Mucosa of descending colon (tissue), 3 donors: ENCODE measurements around the gene NAA40. TPM values are rescaled to one million over a fixed set of nuclear protein-coding genes. Genes with fewer than 3 reads are reported as not detected.

Experiments
- ATAC-seq: fragments of 200-7000 bp; cut with Tn5 transposase; one replicate; pipeline ENCODE4 v1.9.1; 2020; ENCODE audit warnings: mild to moderate bottlenecking, moderate library complexity
- DNase-seq, 3 donors: peaks; one replicate each; pipeline ENCODE4 v3.0.0-alpha.2; 2020
- H3K36me3 ChIP-seq: fragments of 200-600 bp; one replicate; pipeline ENCODE4 v1.8.0; 2021; ENCODE audit warnings: low read depth, mild to moderate bottlenecking
- H3K4me1 ChIP-seq: fragments of 200-600 bp; one replicate; pipeline ENCODE4 v1.8.0; 2021; ENCODE audit warnings: low read depth, mild to moderate bottlenecking
- H3K4me3 ChIP-seq: fragments of 200-600 bp; one replicate; pipeline ENCODE4 v1.8.0; 2021; ENCODE audit warnings: mild to moderate bottlenecking
- H3K9me3 ChIP-seq: fragments of 200-600 bp; one replicate; pipeline ENCODE4 v1.8.0; 2021; ENCODE audit warnings: mild to moderate bottlenecking
- CTCF ChIP-seq: fragments of 200-600 bp; IDR thresholded peaks from one replicate; pipeline ENCODE4 v1.8.0; 2022; ENCODE audit warnings: antibody characterized with exemption, mild to moderate bottlenecking
- intact Hi-C, 2 donors: fragments of 100-400 bp; cut with DNase I in 1 of 2; cut with micrococcal nuclease in 1 of 2; formaldehyde crosslinking; loops; one replicate each; pipeline versions ENCODE4 v1.11.0 to v1.11.1; 2022; cut with DNase I, micrococcal nuclease
- total RNA-seq, 3 donors: library from RNA; stranded (reverse); fragmentation: NEBNext Ultra II Directional in 2 of 3; extraction: Animal tissue kit (Norgen Biotek cat#: 25700) in 2 of 3; gene quantifications; one replicate each; pipeline versions ENCODE4 v1.2.1 to v1.2.4, GENCODE V29; 2021 to 2023
- donor health status: DM: no; HTN: no; CAD: no; lungs with moderate emphysema.
- donor health status: DM: no; HTN: no; CAD: no.
- donor health status: DM: no; HTN: yes; CAD: no.

NAA40 gene
- total RNA-seq, 3 donors from 2014 or later, result 18.7 to 43.6 (median 23.4) TPM

- DNase-seq (peak; percentile 58 to 84 (median 74)), ATAC-seq (peak; percentile 63)
- no peak for TF ChIP-seq CTCF
- intact Hi-C loops, result no loop called here
- peaks cover 19% of the 10 kb centered on the region for H3K4me1 ChIP-seq
- peak overlapping the region; percentile 94 for H3K4me3 ChIP-seq
- no peaks in the 10 kb centered on the region for H3K9me3 ChIP-seq
- H3K36me3 ChIP-seq, result no peaks in the 10 kb centered on the region
These were observed 47.0 kb downstream of the NAA40 start for GRCh38 chr11:63985812-63986155.

GRCh38 chr11:63986156-63986931 lies 47.5 kb downstream of the NAA40 start, which contains the start of gene OTUB1:
Gene OTUB1 (plus strand): TSS chr11:63986438. CDS start chr11:63986457, 19 bp downstream.
- ATAC-seq (peak; percentile 97), DNase-seq (peak; percentile 94 to 96 (median 95))
- peak within 1 kb of the TSS; percentile 94 for H3K4me3 ChIP-seq
- H3K36me3 ChIP-seq, result no peaks in the 10 kb centered on the region
- peaks cover 19% of the 10 kb centered on the region for H3K4me1 ChIP-seq
- no peaks in the 10 kb centered on the region for H3K9me3 ChIP-seq
- intact Hi-C loops, result no loop called here
- TF ChIP-seq CTCF, result no peak

- Histone ChIP-seq H3K9me3 (no peaks in the 10 kb centered on the region), H3K4me3 (peak overlapping the region; percentile 94), H3K4me1 (peaks cover 19% of the 10 kb centered on the region), H3K36me3 (no peaks in the 10 kb centered on the region)
- intact Hi-C loops, result no loop called here
- no peak for TF ChIP-seq CTCF
- no peak for DNase-seq
- ATAC-seq, result no peak
These were observed 48.2 kb downstream of the NAA40 start for GRCh38 chr11:63986932-63987513.

GRCh38 chr11:63991558-63991957 lies 52.8 kb downstream of the NAA40 start:
- peaks cover 10% of the 10 kb centered on the region for H3K4me1 ChIP-seq
- H3K36me3 ChIP-seq, result no peaks in the 10 kb centered on the region
- intact Hi-C loops, result no loop called here
- no peak overlapping the region for H3K4me3 ChIP-seq
- no peak for TF ChIP-seq CTCF
- no peaks in the 10 kb centered on the region for H3K9me3 ChIP-seq
- no peak for DNase-seq
- ATAC-seq, result no peak

- no peak for DNase-seq
- Histone ChIP-seq H3K36me3 (peaks cover 10% of the 10 kb centered on the region), H3K4me3 (no peak overlapping the region), H3K9me3 (no peaks in the 10 kb centered on the region), H3K4me1 (no peaks in the 10 kb centered on the region)
- ATAC-seq, result no peak
- intact Hi-C loops, result no loop called here
- no peak for TF ChIP-seq CTCF
These were observed 54.3 kb downstream of the NAA40 start for GRCh38 chr11:63993100-63993499.
